ENCODE measurements around the gene CPNE1. TPM values are rescaled to one million over a fixed set of nuclear protein-coding genes. Genes with fewer than 3 reads are reported as not detected.

The CPNE1 gene
- polyA plus RNA-seq, 4 donors = 170 to 221 (median 198) TPM

GRCh38 chr20:35654415-35654814, 10.3 kb downstream of the CPNE1 start:
- no peak for DNase-seq (ENCODE audit: low read depth in 4 of 4, low spot score in 2 of 4)

- no peak for DNase-seq (ENCODE audit: low read depth in 4 of 4, low spot score in 2 of 4)
Measured at GRCh38 chr20:35653893-35654292, 10.8 kb downstream of the CPNE1 start.

DNA sequence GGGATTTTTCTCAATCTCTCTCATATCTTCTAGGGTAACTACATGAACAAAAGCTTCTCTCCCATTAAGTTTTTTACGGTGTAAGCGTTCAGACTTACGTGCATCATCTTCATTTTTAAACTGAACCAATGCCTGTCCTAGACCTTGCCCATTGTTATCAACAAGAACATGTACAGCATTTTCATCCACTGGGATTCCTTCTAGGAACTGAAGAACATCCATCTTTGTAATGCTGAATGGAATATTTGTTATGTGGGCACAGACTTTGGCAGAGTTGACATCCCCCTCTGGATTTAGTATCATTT, 11.3 kb downstream of the CPNE1 start:
- no peak for DNase-seq (ENCODE audit: low read depth in 4 of 4, low spot score in 2 of 4)

DNA sequence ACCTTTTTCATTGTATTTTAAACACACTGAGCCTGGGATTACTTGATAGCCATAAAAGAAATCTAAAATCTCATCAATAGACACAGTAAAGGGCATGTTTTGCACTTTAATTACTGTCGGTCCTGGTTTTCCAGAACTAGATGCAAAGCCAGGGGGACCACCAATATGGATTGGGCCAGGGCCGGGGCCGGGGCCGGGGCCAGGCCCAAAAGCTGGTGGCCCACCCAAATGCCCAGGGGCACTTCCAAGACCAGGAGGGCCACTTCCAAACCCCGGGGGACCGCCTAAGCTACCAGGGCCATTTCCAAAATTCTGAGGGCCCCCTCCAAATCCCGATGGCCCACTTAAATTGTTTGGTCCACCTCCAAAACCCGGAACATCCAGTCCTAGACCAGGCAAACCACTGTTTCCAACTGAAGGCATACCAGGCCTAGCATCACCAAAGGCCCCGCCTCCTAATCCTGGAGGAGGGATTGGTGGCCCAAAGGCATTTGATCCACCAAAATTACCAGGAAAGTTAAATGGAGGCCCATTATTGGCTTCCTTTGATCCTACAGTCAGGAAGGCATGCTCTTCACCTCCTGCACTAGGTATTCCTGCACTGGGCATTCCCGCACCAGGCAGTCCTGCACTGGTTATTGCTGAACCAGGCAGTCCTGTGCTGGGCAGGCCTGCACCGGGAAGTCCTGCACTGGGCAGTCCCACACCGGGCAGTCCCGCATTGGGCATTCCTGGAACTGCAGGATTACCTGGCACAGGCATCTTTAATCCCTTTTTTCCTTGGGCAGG, 11.9 kb downstream of the CPNE1 start:
- DNase-seq (ENCODE audit: low read depth in 4 of 4, low spot score in 2 of 4) = no peak

- DNase-seq (ENCODE audit: low read depth in 4 of 4, low spot score in 2 of 4) = no peak
Measured at GRCh38 chr20:35651958-35652357, 12.7 kb downstream of the CPNE1 start.

GRCh38 chr20:35650632-35651031, 14.1 kb downstream of the CPNE1 start:
- no peak for DNase-seq (ENCODE audit: low read depth in 4 of 4, low spot score in 2 of 4)

- no peak for DNase-seq (ENCODE audit: low read depth in 4 of 4, low spot score in 2 of 4)
Measured at GRCh38 chr20:35648836-35649235, 15.9 kb downstream of the CPNE1 start.

DNA sequence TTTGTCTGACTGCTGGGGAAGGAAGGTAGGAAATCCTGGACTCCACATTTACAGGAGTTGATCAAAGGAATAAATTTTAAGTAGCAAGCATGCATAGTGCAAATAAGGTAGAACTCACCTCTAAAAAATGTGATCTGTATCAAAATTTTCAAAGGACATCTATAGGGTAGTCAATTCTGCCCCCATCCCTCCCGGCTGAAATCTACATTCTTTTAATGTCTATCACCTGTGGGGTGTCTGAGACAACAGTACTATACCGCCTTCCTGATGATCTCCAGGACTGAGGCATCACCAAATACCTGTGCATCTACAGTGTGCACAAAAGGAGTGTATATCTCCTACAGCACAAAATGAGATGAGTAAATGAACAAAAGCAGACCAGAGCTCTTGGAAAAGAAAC, 19.9 kb downstream of the CPNE1 start:
- no peak for DNase-seq (ENCODE audit: low read depth in 4 of 4, low spot score in 2 of 4)

DNA sequence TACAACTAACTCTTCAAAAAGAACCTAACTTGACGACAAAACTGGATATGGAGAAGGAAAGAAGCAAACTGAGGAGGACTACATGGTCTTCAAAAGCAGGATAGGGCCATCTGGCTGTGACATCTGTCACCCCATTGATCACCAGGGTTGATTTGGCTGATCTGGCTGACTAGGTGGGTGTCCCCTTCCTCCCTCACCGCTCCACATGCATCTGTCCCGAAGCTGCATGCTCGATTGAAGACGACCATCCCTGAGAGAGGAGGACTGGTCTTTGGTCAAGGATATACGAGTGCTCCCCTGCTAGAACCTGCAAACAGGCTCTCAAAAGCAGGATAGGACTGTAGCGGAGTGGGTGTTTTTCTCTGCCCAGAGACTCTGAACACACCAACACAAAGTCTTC, 21.7 kb downstream of the CPNE1 start:
- DNase-seq (ENCODE audit: low read depth in 4 of 4, low spot score in 2 of 4) = no peak

- no peak for DNase-seq (ENCODE audit: low read depth in 4 of 4, low spot score in 2 of 4)
Measured at GRCh38 chr20:35641743-35642142, 23.0 kb downstream of the CPNE1 start.

- no peak for DNase-seq (ENCODE audit: low read depth in 4 of 4, low spot score in 2 of 4)
Measured at GRCh38 chr20:35640724-35641123, 24.0 kb downstream of the CPNE1 start.

GRCh38 chr20:35638751-35639150, 25.9 kb downstream of the CPNE1 start:
- no peak for DNase-seq (ENCODE audit: low read depth in 4 of 4, low spot score in 2 of 4)

DNA sequence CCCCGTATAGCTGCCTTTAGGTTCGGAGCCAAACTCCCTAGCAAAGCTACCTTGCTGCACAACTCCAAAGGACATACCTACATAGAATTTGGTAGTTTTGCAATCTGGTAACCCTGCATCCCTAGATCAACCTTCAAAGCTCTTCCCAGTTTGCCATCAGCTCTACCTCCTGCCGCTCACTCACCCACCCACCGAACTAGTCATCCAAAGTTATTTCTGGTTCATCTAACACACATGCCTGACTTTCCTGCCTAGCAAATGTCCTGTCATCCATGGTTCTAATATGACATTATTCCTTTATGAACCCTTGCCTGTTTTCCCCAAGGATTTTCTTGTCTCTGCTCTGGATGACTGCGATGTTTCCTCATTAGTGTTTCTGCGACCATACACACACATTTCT, 27.4 kb downstream of the CPNE1 start:
- DNase-seq (ENCODE audit: low read depth in 4 of 4, low spot score in 2 of 4) = no peak

GRCh38 chr20:35636095-35636494, 28.6 kb downstream of the CPNE1 start:
- DNase-seq (ENCODE audit: low read depth in 4 of 4, low spot score in 2 of 4) = no peak

GRCh38 chr20:35635652-35636051, 29.0 kb downstream of the CPNE1 start:
- no peak for DNase-seq (ENCODE audit: low read depth in 4 of 4, low spot score in 2 of 4)

- no peak for DNase-seq (ENCODE audit: low read depth in 4 of 4, low spot score in 2 of 4)
Measured at GRCh38 chr20:35632539-35633115, 32.1 kb downstream of the CPNE1 start.

DNA sequence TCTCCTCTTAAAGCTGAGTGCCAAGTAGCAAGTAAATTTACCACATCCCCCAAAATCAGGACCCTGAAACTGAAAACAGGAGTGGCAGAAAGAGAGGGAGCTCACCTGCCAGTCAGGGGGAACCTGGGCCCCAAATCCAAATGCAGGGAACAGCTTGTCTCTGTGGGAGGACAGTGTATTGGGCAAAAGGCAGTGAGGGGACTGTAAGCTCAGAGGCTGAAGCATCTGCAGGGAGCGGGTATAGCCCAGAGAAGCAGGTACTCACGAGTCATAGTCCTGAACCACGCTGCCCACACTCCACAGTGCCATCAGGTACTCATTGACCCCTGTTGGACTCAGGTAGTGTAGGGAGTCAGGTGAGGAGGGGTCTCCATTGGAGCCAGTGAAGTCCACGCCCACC, 34.1 kb downstream of the CPNE1 start:
- DNase-seq (ENCODE audit: low read depth in 4 of 4, low spot score in 2 of 4) = no peak

DNA sequence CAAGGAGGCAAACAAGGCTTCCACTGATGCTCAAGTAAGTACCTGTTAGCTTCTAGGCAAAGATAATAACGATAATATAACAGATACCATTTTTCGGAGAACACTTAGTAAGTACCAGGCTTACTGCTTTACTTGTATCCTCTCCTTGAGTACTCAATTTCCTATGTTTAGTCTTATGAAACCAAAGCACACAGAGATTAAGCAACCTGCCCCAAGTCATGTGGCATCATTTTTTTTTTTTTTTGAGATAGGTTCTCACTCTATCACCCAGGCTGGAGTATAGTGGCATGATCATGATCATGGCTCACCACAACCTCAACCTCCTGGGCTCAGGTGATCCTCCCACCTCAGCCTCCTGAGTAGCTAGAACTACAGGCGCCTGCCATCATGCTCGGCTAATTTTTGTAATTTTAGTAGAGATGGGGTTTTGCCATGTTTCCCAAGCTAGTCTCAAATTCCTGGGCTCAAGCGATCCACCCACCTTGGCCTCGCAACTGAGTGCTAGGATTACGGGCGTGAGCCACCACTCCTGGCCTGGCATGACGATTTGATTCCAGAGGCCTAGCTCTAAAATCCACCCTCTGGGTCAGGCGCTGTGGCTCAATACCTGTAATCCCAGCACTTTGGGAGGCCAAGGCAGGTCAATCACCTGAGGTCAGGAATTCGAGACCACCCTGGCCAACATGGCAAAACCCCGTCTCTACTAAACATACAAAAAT, 35.1 kb downstream of the CPNE1 start:
- no peak for DNase-seq (ENCODE audit: low read depth in 4 of 4, low spot score in 2 of 4)

DNA sequence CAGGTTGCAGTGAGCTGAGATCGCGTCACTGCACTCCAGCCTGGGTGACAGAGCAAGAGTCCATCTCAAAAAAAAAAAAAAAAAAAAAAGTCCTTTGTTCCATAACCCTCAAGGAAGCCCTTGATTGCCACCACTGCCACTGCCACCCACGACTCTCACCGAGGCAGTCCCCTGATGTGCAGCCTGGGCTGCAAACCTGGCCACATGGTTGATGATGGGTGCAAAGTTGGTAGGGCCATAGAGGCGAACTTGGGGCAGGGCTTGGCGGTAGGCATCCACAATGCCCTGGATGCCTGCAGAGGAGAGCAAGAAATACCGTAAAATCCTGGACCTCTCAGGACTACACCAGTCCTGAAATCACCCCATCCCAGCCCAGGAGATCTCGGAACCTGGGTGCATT, 37.6 kb downstream of the CPNE1 start:
- no peak for DNase-seq (ENCODE audit: low read depth in 4 of 4, low spot score in 2 of 4)

DNA sequence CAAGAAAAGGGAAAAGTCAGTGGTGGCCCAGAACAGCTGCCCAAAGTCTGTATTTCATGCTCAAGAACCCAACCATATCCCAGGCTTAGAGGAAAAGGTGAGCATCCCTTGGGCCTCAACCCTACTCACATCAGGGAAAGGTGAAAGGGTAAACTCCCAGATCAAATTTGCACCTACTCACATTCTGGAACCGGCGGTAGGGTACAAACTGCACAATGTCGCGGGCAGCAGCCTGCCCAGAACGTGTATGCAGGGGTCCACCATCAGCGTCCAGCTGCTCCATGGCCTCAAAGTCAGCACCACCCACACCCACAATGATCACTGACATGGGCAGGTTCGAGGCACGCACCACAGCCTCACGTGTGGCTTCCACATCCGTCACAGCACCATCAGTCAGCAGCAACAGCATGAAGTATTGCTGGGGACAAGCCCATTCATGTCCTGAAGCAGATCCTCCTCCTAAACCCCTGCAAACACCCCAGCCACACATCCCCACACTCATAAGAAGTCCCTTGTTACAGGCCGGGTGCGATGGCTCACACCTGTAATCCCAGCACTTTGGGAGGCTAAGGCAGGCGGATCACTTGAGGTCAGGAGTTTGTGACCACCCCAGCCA, 38.2 kb downstream of the CPNE1 start:
- DNase-seq (ENCODE audit: low read depth in 4 of 4, low spot score in 2 of 4) = no peak

- DNase-seq (ENCODE audit: low read depth in 4 of 4, low spot score in 2 of 4) = no peak
Measured at GRCh38 chr20:35625584-35626385, 38.9 kb downstream of the CPNE1 start.
